H1 (cell line): ENCODE results near the gene HK2. TPM values are rescaled to one million over a fixed set of nuclear protein-coding genes. Genes with fewer than 3 reads are reported as not detected.

ENCODE experiments used
- CBX5 ChIP-seq: fragments of 300-800, 300-1000 bp; sonication (generic); IDR thresholded peaks from 2 replicates; pipeline ENCODE4 v1.7.1; 2016; ENCODE audit warnings: antibody characterized with exemption, low read length, low read depth
- NRF1 ChIP-seq: IDR thresholded peaks from 2 replicates; pipeline ENCODE4 v1.6.1; 2011; ENCODE audit warnings: mild to moderate bottlenecking, low read depth, low read length, improper control_type of control experiment
- polyA plus RNA-seq, 7 experiments: library from polyadenylated mRNA; depleted of rRNA in 3 of 7; stranded (reverse) in 5 of 7; unstranded in 2 of 7; fragments of >200 nt in 5 of 7; fragments of 200-250 nt in 2 of 7; gene quantifications; 1 replicate in 5 of 7; 2 replicates in 1 of 7; 4 replicates in 1 of 7; pipeline versions ENCODE4 v1.2.1 to v1.2.3, GENCODE V29; 2011 to 2013; ENCODE audit warnings: missing spikeins in 2 of 7, mixed read lengths in 2 of 7
- total RNA-seq: library from RNA; stranded (reverse); fragmentation: NEBNext Ultra II Directional; extraction: Animal tissue kit (Norgen Biotek cat#: 25700); gene quantifications from 2 replicates; pipeline ENCODE4 v1.2.1, GENCODE V29; 2021

The HK2 gene
- total and polyA plus RNA-seq, 2 of the 8 experiments (the other 6 are each of a cell fraction or from before 2014, with no cell fraction given): 22.1 to 61.9 TPM

DNA sequence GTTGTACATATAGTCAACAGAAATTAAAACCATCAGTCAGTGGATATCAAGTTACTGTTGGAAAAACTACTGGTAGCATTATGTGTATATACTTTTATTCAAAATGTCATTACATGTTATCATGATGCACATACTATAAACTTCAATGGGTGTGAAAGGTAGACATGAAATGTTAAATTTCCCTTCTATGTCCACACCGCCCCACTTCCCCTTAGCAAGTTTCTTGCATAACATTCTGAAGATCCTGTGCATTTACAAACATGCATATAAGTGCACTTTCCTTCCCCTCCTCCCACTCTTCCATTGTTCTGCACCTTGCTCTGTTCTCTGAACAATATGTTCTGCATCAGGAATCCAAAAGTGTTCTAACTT lies 16.6 kb upstream of the HK2 start (continued):
- TF ChIP-seq CBX5 (no peak), NRF1 (no peak)
